IPS DF 19.7 (cell line): ENCODE data around the gene PSMB9.

Experiments
- DNase-seq: peaks from one replicate; pipeline ENCODE4 v3.0.0-alpha.2; 2013; ENCODE audit warnings: low read depth, low spot score

PSMB9 gene

GRCh38 chr6:32839356-32839755, 14.6 kb upstream of the PSMB9 start:
- no peak for DNase-seq

- no peak for DNase-seq
Measured at GRCh38 chr6:32840604-32841246, 13.3 kb upstream of the PSMB9 start.

- DNase-seq: no peak
Measured at GRCh38 chr6:32842021-32842650, 11.9 kb upstream of the PSMB9 start.

- DNase-seq: no peak
Measured at GRCh38 chr6:32842690-32843089, 11.3 kb upstream of the PSMB9 start.

- DNase-seq: no peak
Measured at GRCh38 chr6:32843331-32843978, 10.5 kb upstream of the PSMB9 start.

GRCh38 chr6:32843979-32844838, 9.8 kb upstream of the PSMB9 start, which contains the start of gene PSMB8:
PSMB8 (minus strand) TSS chr6:32844047; CDS start chr6:32843996, 51 bp downstream.
- no peak for DNase-seq

GRCh38 chr6:32844839-32845383, 9.1 kb upstream of the PSMB9 start:
- DNase-seq: no peak

GRCh38 chr6:32845384-32845884, 8.6 kb upstream of the PSMB9 start:
- DNase-seq: no peak

- DNase-seq: no peak
Measured at GRCh38 chr6:32847004-32847403, 7.0 kb upstream of the PSMB9 start.

GRCh38 chr6:32847795-32848194, 6.2 kb upstream of the PSMB9 start:
- no peak for DNase-seq

GRCh38 chr6:32849126-32849525, 4.9 kb upstream of the PSMB9 start:
- DNase-seq: no peak

GRCh38 chr6:32851025-32851424, 3.0 kb upstream of the PSMB9 start:
- DNase-seq: no peak

GRCh38 chr6:32852018-32852843, 1.8 kb upstream of the PSMB9 start:
- DNase-seq: no peak

GRCh38 chr6:32852844-32853540, 1.0 kb upstream of the PSMB9 start:
- no peak for DNase-seq

- no peak for DNase-seq
Measured at GRCh38 chr6:32854376-32855178, 585 bp downstream of the PSMB9 start.

- DNase-seq: no peak
Measured at GRCh38 chr6:32855467-32856174, 1.6 kb downstream of the PSMB9 start.

- no peak for DNase-seq
Measured at GRCh38 chr6:32857156-32857891, 3.3 kb downstream of the PSMB9 start.

GRCh38 chr6:32858194-32858593, 4.2 kb downstream of the PSMB9 start:
- DNase-seq: no peak
